ENCODE data around the gene ANXA2. TPM values are rescaled to one million over a fixed set of nuclear protein-coding genes. Genes with fewer than 3 reads are reported as not detected.
"Not testable (repeated sequence)": the region's sequence is repeated elsewhere in the genome, so short reads cannot be mapped to it uniquely, and the experiment has no call there.

Gene ANXA2
- total RNA-seq, 2 experiments from 2014 or later, result 16.9 to 18.0 TPM

DNA sequence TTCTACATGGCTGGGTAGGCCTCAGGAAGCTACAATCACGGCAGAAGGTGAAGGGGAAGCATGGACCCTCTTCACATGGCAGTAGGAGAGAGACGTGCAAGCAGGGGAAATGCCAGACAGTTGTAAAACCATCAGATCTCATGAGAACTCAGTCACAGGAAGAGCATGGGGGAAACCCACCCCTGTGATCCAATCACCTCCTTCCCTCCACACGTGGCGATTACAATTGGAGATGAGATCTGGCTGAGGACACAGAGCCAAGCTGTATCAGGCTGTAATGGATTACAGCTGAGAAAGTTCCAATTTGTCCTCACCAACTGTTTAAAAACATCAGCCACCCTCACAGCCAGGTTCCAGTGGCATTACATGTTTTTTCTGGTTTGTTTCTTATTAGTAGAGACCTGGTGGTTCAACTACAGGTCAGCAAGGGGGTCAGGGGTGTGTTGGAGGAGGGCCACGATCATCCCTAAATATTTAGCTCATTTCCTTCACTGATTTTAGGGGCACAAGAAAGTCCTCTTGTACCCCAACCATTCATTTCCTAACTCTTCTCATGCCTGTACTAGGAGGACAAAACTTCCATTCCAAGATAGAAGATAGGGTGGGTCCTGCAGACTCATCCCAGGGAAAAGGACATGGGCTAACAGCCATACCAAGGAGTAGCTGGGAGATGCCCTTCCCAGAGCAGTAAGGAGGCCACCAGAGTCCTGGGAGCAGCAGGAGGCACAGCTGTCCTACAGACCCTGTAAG lies 54.4 kb downstream of the ANXA2 start:
- no peaks in the 10 kb centered on the region for H3K27me3 Mint-ChIP-seq (ENCODE audit: low read depth)
- CTCF ChIA-PET, result interaction anchor here (1.2 to 1.4 kb wide), 3 partner anchors 15 to 18 kb away, joined by 3 to 6 read pairs (median 3); no protein-coding TSS in a partner anchor
- peaks cover 2% of the 10 kb centered on the region for H3K4me1 Mint-ChIP-seq (ENCODE audit: low read depth)
- H3K36me3 Mint-ChIP-seq (ENCODE audit: low read depth), result peaks cover 3% of the 10 kb centered on the region
- H3K27ac Mint-ChIP-seq, result no peak overlapping the region
- no peaks in the 10 kb centered on the region for H3K9me3 Mint-ChIP-seq
- no peak overlapping the region for H3K4me3 Mint-ChIP-seq
- intact Hi-C loops (cut with micrococcal nuclease), result no loop called here
- DNase-seq, result peak; percentile 16

DNA sequence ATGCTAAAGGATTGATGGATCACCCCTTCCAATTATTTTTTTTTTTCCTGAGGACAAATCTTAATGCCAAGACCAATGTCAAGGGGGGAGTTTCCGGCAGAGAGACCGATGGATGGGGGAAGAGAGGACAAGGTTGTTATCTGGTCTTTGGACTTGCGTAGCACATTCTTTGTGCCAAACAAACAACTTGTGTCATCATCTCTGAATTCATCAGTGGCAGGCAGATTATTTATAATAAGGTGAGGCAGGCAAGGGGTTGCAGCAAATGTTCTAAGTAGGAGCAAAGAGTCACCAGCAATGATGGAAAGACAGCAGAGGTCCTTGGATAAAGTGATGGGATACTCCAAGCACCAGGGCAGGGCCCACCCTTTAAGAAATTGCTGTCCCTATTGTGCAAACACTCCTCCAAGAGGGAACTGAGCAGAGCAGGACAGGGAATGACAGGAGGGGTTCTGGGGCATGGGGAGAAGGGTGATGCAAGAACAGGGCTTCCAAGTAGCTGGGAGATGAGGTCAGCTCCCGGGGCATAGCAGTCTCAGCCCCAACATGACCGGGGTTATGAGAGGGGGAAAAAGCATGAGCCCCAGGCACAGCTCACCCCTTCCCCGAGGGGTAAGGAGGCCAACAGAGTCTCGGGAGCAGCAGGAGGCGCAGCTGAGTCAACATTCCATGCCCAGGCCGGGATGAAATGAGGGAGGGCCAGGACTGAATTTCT lies 57.4 kb downstream of the ANXA2 start:
- H3K36me3 Mint-ChIP-seq (ENCODE audit: low read depth), result no peaks in the 10 kb centered on the region
- H3K27ac Mint-ChIP-seq, result no peak overlapping the region
- no peaks in the 10 kb centered on the region for H3K9me3 Mint-ChIP-seq
- no peak for DNase-seq
- CTCF ChIA-PET, result interaction anchor here (0.6 to 1.1 kb wide), 2 partner anchors 14 to 19 kb away, joined by 3 read pairs; no protein-coding TSS in a partner anchor
- H3K27me3 Mint-ChIP-seq (ENCODE audit: low read depth), result no peaks in the 10 kb centered on the region
- peaks cover 2% of the 10 kb centered on the region for H3K4me1 Mint-ChIP-seq (ENCODE audit: low read depth)
- H3K4me3 Mint-ChIP-seq, result no peak overlapping the region
- intact Hi-C loops (cut with micrococcal nuclease), result no loop called here

- CTCF ChIA-PET, result no interaction called here
- H3K9me3 Mint-ChIP-seq, result no peaks in the 10 kb centered on the region
- H3K4me1 Mint-ChIP-seq (ENCODE audit: low read depth), result peaks cover 2% of the 10 kb centered on the region
- DNase-seq, result no peak
- H3K27ac Mint-ChIP-seq, result no peak overlapping the region
- no peaks in the 10 kb centered on the region for H3K36me3 Mint-ChIP-seq (ENCODE audit: low read depth)
- peaks cover 4% of the 10 kb centered on the region for H3K27me3 Mint-ChIP-seq (ENCODE audit: low read depth)
- intact Hi-C loops (cut with micrococcal nuclease), result no loop called here
- H3K4me3 Mint-ChIP-seq, result no peak overlapping the region
These were observed 58.5 kb downstream of the ANXA2 start for GRCh38 chr15:60339236-60339635.

DNA sequence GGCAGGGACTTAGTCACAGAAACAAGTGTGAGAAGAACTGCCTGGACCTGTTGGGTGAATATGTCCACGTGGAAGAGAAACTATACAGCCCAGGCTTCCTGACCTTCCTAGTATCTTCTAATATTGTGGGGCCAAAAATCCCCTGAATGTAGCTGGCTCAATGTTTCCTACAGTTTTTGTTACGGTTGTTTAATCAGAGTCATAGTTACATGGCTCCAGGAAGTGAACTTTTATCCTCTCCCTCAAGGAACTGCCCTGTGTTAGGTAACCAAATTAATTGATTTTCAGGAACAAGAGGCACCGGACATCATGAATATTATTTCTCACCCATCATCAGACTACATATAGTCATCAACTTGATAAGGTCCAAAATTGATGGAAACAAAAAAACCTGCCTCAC lies 59.0 kb downstream of the ANXA2 start:
- H3K4me1 Mint-ChIP-seq (ENCODE audit: low read depth), result peaks cover 2% of the 10 kb centered on the region
- H3K27ac Mint-ChIP-seq, result no peak overlapping the region
- no peaks in the 10 kb centered on the region for H3K36me3 Mint-ChIP-seq (ENCODE audit: low read depth)
- H3K27me3 Mint-ChIP-seq (ENCODE audit: low read depth), result peaks cover 7% of the 10 kb centered on the region
- no peaks in the 10 kb centered on the region for H3K9me3 Mint-ChIP-seq
- no peak overlapping the region for H3K4me3 Mint-ChIP-seq
- CTCF ChIA-PET, result no interaction called here
- intact Hi-C loops (cut with micrococcal nuclease), result no loop called here
- DNase-seq, result no peak

GRCh38 chr15:60337076-60337475 lies 60.7 kb downstream of the ANXA2 start:
- Mint-ChIP-seq H3K36me3 (ENCODE audit: low read depth) (no peaks in the 10 kb centered on the region), H3K27ac (no peak overlapping the region), H3K27me3 (ENCODE audit: low read depth) (peaks cover 10% of the 10 kb centered on the region), H3K4me3 (no peak overlapping the region), H3K4me1 (ENCODE audit: low read depth) (no peaks in the 10 kb centered on the region), H3K9me3 (no peaks in the 10 kb centered on the region)
- CTCF ChIA-PET, result interaction anchor here (0.8 kb wide), 1 partner anchor 9 kb away, joined by 3 read pairs; no protein-coding TSS in a partner anchor
- DNase-seq, result no peak
- intact Hi-C loops (cut with micrococcal nuclease), result no loop called here

DNA sequence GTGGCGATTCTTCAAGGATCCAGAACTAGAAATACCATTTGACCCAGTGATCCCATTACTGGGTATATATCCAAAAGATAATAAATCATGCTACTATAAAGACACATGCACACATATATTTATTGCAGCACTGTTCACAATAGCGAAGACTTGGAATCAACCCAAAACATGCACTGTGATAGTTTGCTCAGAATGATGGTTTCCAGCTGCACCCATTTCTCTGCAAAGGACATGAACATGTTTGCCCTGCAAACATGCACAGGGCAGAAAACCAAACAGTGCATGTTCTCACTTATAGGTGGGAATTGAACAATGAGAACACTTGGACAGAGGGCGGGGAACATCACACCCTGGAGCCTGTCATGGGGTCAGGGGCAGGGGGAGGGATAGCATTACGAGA lies 62.5 kb downstream of the ANXA2 start:
- H3K36me3 Mint-ChIP-seq (ENCODE audit: low read depth); H3K27me3 Mint-ChIP-seq (ENCODE audit: low read depth); H3K9me3 Mint-ChIP-seq; H3K4me3 Mint-ChIP-seq; CTCF ChIA-PET; H3K4me1 Mint-ChIP-seq (ENCODE audit: low read depth); intact Hi-C loops (cut with micrococcal nuclease); H3K27ac Mint-ChIP-seq; DNase-seq: not testable (repeated sequence)

- Mint-ChIP-seq H3K4me1 (ENCODE audit: low read depth) (peaks cover 2% of the 10 kb centered on the region), H3K36me3 (ENCODE audit: low read depth) (no peaks in the 10 kb centered on the region), H3K9me3 (no peaks in the 10 kb centered on the region), H3K4me3 (no peak overlapping the region), H3K27me3 (ENCODE audit: low read depth) (peaks cover 23% of the 10 kb centered on the region), H3K27ac (no peak overlapping the region)
- CTCF ChIA-PET, result interaction anchor here (0.7 to 5.7 kb wide), 11 partner anchors 8 to 967 kb away, joined by 3 to 44 read pairs (median 3); no protein-coding TSS in a partner anchor
- intact Hi-C loops (cut with micrococcal nuclease), result loop anchor here (5.0 kb wide), 2 partner anchors 202 to 587 kb away; no protein-coding TSS in a partner anchor
- peak; percentile 43 for DNase-seq
These were observed 68.8 kb downstream of the ANXA2 start for GRCh38 chr15:60328852-60329443.

DNA sequence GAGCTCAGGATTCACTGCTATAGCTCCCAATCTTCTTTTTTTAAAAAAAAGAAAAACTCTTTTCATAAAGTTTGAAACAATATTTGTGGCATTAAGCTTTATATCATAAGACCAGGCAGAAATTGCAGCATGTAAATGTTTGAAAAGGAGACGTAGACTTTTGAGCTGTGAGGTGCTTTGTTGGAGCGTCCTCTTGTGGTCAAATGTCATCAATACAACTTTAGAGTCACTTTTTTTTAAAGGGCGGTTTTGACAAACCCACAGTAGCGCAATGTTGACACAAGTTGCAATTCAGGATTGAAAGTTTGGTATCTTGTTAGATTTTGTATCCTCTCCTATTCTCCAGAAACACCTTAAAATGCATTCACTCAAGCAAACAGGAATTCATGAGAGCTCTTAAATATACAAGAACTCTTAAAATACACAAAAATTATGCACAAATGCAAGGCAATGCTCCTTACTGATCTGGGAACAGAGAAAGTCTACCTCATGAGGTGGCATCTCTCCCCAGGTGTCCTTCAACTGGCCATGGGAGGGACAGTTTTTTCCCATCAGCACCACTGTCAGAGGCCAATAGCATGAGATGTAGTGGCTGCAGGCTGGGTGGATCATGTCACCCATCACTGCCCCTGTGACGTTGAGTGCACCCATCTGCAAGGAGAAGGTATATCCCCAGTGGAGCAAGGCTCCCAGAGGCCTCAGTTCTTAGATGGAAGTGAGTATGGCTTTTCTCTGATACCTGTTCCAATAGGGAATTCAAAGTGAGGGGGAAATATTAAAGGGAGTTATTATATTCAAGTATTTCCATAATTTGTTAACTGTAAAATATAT lies 70.7 kb downstream of the ANXA2 start:
- Mint-ChIP-seq H3K27ac (no peak overlapping the region), H3K4me1 (ENCODE audit: low read depth) (peaks cover 2% of the 10 kb centered on the region), H3K27me3 (ENCODE audit: low read depth) (peaks cover 20% of the 10 kb centered on the region), H3K36me3 (ENCODE audit: low read depth) (no peaks in the 10 kb centered on the region), H3K9me3 (no peaks in the 10 kb centered on the region), H3K4me3 (no peak overlapping the region)
- DNase-seq, result peak; percentile 54
- CTCF ChIA-PET, result interaction anchor here (0.6 to 5.7 kb wide), 32 partner anchors 9 to 636 kb away, joined by 3 to 44 read pairs (median 4); no protein-coding TSS in a partner anchor
- intact Hi-C loops (cut with micrococcal nuclease), result loop anchor here (1.0 to 5.0 kb wide), 8 partner anchors 148 to 794 kb away; no protein-coding TSS in a partner anchor

DNA sequence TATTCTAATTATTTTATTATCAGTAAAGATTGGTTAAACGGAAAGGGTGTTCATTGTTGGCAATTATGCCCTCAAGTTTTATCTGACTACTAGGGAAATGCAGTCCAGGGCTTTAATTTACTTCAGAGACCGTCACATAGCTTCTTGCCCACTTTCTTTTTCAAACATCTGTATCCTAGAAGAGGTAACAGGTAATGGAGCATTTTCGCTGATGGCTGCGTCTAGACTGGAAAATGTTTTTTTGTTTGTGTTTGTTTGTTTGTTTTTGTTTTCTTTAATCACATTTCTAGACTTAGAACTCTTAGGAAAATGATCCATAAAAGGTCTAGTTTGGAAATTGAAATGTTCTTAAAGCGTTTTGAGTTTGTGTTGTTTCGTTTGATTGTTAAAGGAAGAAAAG lies 71.4 kb downstream of the ANXA2 start:
- no peak for DNase-seq
- Mint-ChIP-seq H3K9me3 (no peaks in the 10 kb centered on the region), H3K36me3 (ENCODE audit: low read depth) (no peaks in the 10 kb centered on the region), H3K27me3 (ENCODE audit: low read depth) (peaks cover 20% of the 10 kb centered on the region), H3K27ac (no peak overlapping the region), H3K4me1 (ENCODE audit: low read depth) (peaks cover 2% of the 10 kb centered on the region), H3K4me3 (no peak overlapping the region)
- intact Hi-C loops (cut with micrococcal nuclease), result loop anchor here (1.0 to 5.0 kb wide), 6 partner anchors 148 to 794 kb away; no protein-coding TSS in a partner anchor
- CTCF ChIA-PET, result interaction anchor here (0.5 to 5.7 kb wide), 31 partner anchors 8 to 636 kb away, joined by 3 to 44 read pairs (median 4); no protein-coding TSS in a partner anchor

DNA sequence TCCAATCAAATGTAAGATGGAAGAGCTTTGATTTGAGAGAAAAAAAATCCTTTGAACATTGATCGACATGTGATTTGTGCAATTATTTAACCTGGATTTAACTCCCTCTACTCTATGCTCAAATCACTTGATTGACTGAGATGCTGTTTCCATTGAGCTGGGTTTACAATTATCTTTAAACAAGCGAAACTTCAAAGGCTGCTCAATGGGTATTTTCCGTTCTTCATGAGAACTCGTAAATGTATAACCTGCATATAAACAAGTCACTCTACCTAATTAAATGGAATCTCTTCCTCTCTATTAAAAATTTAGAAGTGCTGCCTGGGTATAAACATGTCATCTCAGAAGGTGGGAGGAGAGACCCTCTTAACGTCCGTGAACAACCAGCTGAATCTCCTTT lies 71.9 kb downstream of the ANXA2 start:
- Mint-ChIP-seq H3K27me3 (ENCODE audit: low read depth) (peaks cover 20% of the 10 kb centered on the region), H3K36me3 (ENCODE audit: low read depth) (no peaks in the 10 kb centered on the region), H3K9me3 (no peaks in the 10 kb centered on the region), H3K27ac (no peak overlapping the region), H3K4me1 (ENCODE audit: low read depth) (peaks cover 2% of the 10 kb centered on the region), H3K4me3 (no peak overlapping the region)
- intact Hi-C loops (cut with micrococcal nuclease), result loop anchor here (1.0 to 5.0 kb wide), 6 partner anchors 147 to 793 kb away; no protein-coding TSS in a partner anchor
- CTCF ChIA-PET, result interaction anchor here (0.5 to 5.7 kb wide), 16 partner anchors 10 to 635 kb away, joined by 3 to 44 read pairs (median 4); no protein-coding TSS in a partner anchor
- DNase-seq, result no peak

GRCh38 chr15:60324706-60325438 lies 72.9 kb downstream of the ANXA2 start:
- H3K4me1 Mint-ChIP-seq (ENCODE audit: low read depth), result peaks cover 2% of the 10 kb centered on the region
- CTCF ChIA-PET, result interaction anchor here (0.8 to 5.7 kb wide), 3 partner anchors 18 to 408 kb away, joined by 3 to 44 read pairs (median 3); no protein-coding TSS in a partner anchor
- H3K27ac Mint-ChIP-seq, result no peak overlapping the region
- peaks cover 18% of the 10 kb centered on the region for H3K27me3 Mint-ChIP-seq (ENCODE audit: low read depth)
- intact Hi-C loops (cut with micrococcal nuclease), result loop anchor here (5.0 kb wide), 2 partner anchors 198 to 583 kb away; no protein-coding TSS in a partner anchor
- no peaks in the 10 kb centered on the region for H3K9me3 Mint-ChIP-seq
- no peaks in the 10 kb centered on the region for H3K36me3 Mint-ChIP-seq (ENCODE audit: low read depth)
- no peak overlapping the region for H3K4me3 Mint-ChIP-seq
- no peak for DNase-seq

Data from activated naive CD4-positive, alpha-beta T cell treated with anti-CD3 and anti-CD28 coated beads for 36 hours (primary cell).